SU-DHL-6 (cell line): Measurements from ENCODE around the gene BEX4.

Experiments used
- EZH2phosphoT487 ChIP-seq: fragments of 200-600 bp; sonication (generic), shearing (Covaris generic); conservative IDR thresholded peaks from 2 replicates; pipeline ENCODE4 v1.6.1; 2018; ENCODE audit warnings: mild to moderate bottlenecking, antibody characterized with exemption, low read length, moderate library complexity, mixed read lengths
- TF ChIP-seq, protein P1 (sequence below): fragments of 200-600 bp; sonication (generic); IDR thresholded peaks from one replicate; pipeline ENCODE4 v1.5.1; 2017; ENCODE audit warnings: antibody characterized with exemption, mild to moderate bottlenecking, low read length, moderate library complexity; ENCODE audit not compliant: insufficient read depth, poor library complexity, severe bottlenecking

DNA sequence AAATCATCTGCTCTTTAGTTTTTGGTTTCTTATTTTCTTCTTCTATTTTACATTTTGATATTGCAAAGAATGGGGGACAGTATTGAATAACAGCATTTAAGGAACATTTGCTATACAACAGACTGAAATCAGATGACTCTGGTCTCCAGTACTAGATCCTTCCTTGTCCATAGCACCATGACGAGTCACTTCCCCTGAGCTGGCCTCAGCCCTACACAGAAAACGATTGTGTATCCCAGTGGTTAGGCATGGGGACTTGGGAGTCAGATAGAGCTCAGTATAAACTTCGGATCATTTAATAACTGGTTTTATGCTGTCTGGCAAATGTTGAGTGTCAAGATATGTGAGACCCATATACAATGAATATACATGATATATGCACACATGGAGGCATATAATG is 44.7 kb upstream of the BEX4 start:
- no peak for TF ChIP-seq EZH2phosphoT487
- TF ChIP-seq, protein P1, sequence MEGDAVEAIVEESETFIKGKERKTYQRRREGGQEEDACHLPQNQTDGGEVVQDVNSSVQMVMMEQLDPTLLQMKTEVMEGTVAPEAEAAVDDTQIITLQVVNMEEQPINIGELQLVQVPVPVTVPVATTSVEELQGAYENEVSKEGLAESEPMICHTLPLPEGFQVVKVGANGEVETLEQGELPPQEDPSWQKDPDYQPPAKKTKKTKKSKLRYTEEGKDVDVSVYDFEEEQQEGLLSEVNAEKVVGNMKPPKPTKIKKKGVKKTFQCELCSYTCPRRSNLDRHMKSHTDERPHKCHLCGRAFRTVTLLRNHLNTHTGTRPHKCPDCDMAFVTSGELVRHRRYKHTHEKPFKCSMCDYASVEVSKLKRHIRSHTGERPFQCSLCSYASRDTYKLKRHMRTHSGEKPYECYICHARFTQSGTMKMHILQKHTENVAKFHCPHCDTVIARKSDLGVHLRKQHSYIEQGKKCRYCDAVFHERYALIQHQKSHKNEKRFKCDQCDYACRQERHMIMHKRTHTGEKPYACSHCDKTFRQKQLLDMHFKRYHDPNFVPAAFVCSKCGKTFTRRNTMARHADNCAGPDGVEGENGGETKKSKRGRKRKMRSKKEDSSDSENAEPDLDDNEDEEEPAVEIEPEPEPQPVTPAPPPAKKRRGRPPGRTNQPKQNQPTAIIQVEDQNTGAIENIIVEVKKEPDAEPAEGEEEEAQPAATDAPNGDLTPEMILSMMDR, result no peak
